MCF 10A (cell line): ENCODE results near the gene WDR59. TPM values are rescaled to one million over a fixed set of nuclear protein-coding genes. Genes with fewer than 3 reads are reported as not detected.

Experiments
- BruUV-seq: library from RNA; stranded (reverse); fragments of 400-500 nt; replicated peaks from 2 replicates; lab custom pipeline; 2021; lab: Mats Ljungman, UMichigan
- CTCF ChIA-PET: fragments of 300-600 bp; sonication (Branson Sonifier 250); formaldehyde crosslinking; extraction: SDS; loops from one replicate; lab custom pipeline; 2021; ENCODE audit warnings: antibody characterized with exemption, inconsistent platforms; lab: Yijun Ruan, JAX
- POLR2A ChIA-PET: fragments of 300-600, 350-650 bp; sonication (Branson Sonifier 250); formaldehyde crosslinking; extraction: SDS; loops from one replicate; lab custom pipeline; 2020; ENCODE audit warnings: antibody characterized with exemption, inconsistent platforms; lab: Yijun Ruan, JAX
- DNase-seq: peaks from one replicate; pipeline ENCODE4 v3.0.0-alpha.2; 2018; ENCODE audit not compliant: unreplicated experiment
- H3K27ac Mint-ChIP-seq: one replicate; pipeline ENCODE4 v1.8.0; 2022; ENCODE audit warnings: mild to moderate bottlenecking, low read depth, mixed read lengths; ENCODE audit not compliant: unreplicated experiment
- H3K27me3 Mint-ChIP-seq: one replicate; pipeline ENCODE4 v1.8.0; 2022; ENCODE audit warnings: mixed read lengths; ENCODE audit not compliant: insufficient read depth, unreplicated experiment
- H3K36me3 Mint-ChIP-seq: one replicate; pipeline ENCODE4 v1.8.0; 2022; ENCODE audit warnings: mild to moderate bottlenecking, moderate library complexity, mixed read lengths; ENCODE audit not compliant: insufficient read depth, unreplicated experiment
- H3K4me1 Mint-ChIP-seq: one replicate; pipeline ENCODE4 v1.8.0; 2022; ENCODE audit warnings: mixed read lengths; ENCODE audit not compliant: insufficient read depth, unreplicated experiment
- H3K4me3 Mint-ChIP-seq: one replicate; pipeline ENCODE4 v1.8.0; 2022; ENCODE audit warnings: mild to moderate bottlenecking, moderate library complexity, mixed read lengths; ENCODE audit not compliant: unreplicated experiment
- H3K9me3 Mint-ChIP-seq: one replicate; pipeline ENCODE4 v1.8.0; 2022; ENCODE audit warnings: mixed read lengths; ENCODE audit not compliant: unreplicated experiment
- intact Hi-C: fragments of 100-400 bp; cut with micrococcal nuclease; formaldehyde crosslinking; loops from 2 replicates; pipeline ENCODE4 v1.14.1; 2022
- total RNA-seq: library from RNA; stranded (reverse); gene quantifications from 2 replicates; pipeline ENCODE4 v1.2.3, GENCODE V29; 2022
- TF ChIP-seq, protein P1 (sequence below): fragments of 200-600 bp; IDR thresholded peaks from one replicate; pipeline ENCODE4 v1.8.0; 2022; ENCODE audit warnings: antibody characterized with exemption, mild to moderate bottlenecking; ENCODE audit not compliant: unreplicated experiment

The WDR59 gene
- total RNA-seq, 1 experiment from 2014 or later, result 56.1 TPM

DNA sequence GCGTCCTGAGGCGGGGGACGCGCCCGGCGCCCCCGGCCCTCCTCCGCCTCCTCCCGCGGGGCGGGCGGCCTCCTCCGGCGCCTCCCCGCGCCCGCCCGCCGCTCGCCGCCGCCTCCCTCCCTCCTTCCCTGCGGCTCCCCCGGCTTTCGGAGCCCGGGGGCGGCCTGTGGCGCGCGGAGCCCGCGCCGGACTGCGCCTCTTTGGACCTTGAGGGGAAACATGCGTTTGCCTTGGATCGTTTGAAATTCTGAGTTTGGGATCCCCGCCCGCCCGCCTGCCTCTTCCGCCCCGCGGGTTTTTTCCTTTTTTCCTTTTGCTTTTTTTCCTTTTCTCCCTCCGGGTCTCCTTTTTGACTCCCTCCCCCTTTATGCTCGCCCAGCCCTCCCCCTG, 14.3 kb upstream of the WDR59 start:
- DNase-seq, result no peak
- intact Hi-C loops, result loop anchor here (5.0 kb wide), 1 partner anchor 203 kb away; no protein-coding TSS in a partner anchor
- H3K4me1 Mint-ChIP-seq, result peaks cover 19% of the 10 kb centered on the region
- H3K27me3 Mint-ChIP-seq, result no peaks in the 10 kb centered on the region
- ChIA-PET CTCF (interaction anchor here (0.7 to 9.3 kb wide), 7 partner anchors 11 to 117 kb away, joined by 3 to 199 read pairs (median 9); no protein-coding TSS in a partner anchor), POLR2A (interaction anchor here (2.4 to 3.1 kb wide), 2 partner anchors 13 to 111 kb away, joined by 18 to 71 read pairs; no protein-coding TSS in a partner anchor)
- H3K4me3 Mint-ChIP-seq, result peak overlapping the region; percentile 73
- no peak overlapping the region for H3K27ac Mint-ChIP-seq
- no peaks in the 10 kb centered on the region for H3K9me3 Mint-ChIP-seq
- no peaks in the 10 kb centered on the region for H3K36me3 Mint-ChIP-seq
- TF ChIP-seq, protein P1, sequence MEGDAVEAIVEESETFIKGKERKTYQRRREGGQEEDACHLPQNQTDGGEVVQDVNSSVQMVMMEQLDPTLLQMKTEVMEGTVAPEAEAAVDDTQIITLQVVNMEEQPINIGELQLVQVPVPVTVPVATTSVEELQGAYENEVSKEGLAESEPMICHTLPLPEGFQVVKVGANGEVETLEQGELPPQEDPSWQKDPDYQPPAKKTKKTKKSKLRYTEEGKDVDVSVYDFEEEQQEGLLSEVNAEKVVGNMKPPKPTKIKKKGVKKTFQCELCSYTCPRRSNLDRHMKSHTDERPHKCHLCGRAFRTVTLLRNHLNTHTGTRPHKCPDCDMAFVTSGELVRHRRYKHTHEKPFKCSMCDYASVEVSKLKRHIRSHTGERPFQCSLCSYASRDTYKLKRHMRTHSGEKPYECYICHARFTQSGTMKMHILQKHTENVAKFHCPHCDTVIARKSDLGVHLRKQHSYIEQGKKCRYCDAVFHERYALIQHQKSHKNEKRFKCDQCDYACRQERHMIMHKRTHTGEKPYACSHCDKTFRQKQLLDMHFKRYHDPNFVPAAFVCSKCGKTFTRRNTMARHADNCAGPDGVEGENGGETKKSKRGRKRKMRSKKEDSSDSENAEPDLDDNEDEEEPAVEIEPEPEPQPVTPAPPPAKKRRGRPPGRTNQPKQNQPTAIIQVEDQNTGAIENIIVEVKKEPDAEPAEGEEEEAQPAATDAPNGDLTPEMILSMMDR, result no peak
- BruUV-seq, result no TSS peak

DNA sequence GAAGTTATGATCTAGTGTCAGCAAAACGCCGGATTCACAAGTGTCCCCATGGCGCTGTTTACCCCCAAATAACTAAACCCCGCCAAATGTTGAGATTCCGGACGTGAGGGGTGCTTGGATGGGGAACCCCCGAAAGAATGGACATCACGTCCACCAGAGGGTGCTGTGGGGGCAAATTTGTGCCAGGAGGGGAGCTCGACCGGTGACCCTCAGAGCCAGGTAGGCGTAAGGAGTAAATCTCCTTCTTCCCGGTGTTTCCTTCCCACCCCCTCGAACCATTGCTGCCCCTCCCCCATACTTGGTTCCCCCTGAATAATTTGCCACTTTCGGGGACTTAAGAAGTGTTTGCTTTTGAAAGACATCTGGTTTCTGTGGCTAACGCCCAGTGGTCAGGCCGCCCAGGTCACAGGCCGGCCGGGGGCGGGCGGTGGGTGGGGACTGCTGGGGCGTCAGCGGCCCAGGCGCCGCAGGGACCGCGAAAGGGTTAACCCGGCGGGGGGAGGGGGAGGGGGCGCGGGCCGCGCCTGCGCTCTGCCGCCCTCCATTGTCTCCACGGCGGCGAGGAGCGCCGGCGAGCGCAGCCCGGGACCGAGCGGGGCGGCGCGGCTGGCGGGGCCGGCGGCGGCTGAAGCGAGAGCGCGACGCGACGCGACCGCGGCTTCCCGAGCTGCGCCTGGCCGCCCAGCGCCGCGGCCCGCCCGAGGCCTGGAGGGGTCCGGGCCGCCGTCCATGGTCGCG, 13.7 kb upstream of the WDR59 start, which contains the start of gene ZNRF1:
ZNRF1 (plus strand) TSS at position 544 of the 738 bp plus-strand sequence. CDS start 648 bp downstream, outside the sequence.
- H3K9me3 Mint-ChIP-seq, result no peaks in the 10 kb centered on the region
- no peak within 1 kb of the TSS for H3K27ac Mint-ChIP-seq
- intact Hi-C loops, result loop anchor here (1.0 to 5.0 kb wide), 2 partner anchors 113 to 204 kb away; no protein-coding TSS in a partner anchor
- TF ChIP-seq, protein P1, result peak; percentile 84
- ChIA-PET POLR2A (interaction anchor here (0.7 to 3.1 kb wide), 12 partner anchors 9 to 392 kb away, joined by 3 to 71 read pairs (median 4); partner anchors contain the start of genes GLG1, LDHD and WDR59), CTCF (interaction anchor here (0.6 to 9.3 kb wide), 21 partner anchors 10 to 1761 kb away, joined by 3 to 199 read pairs (median 5); partner anchors contain the start of gene WDR59)
- H3K4me1 Mint-ChIP-seq, result peaks cover 19% of the 10 kb centered on the region
- no peaks in the 10 kb centered on the region for H3K36me3 Mint-ChIP-seq
- BruUV-seq, result no TSS peak
- peak; percentile 84 for DNase-seq
- peak within 1 kb of the TSS; percentile 73 for H3K4me3 Mint-ChIP-seq
- H3K27me3 Mint-ChIP-seq, result no peaks in the 10 kb centered on the region

DNA sequence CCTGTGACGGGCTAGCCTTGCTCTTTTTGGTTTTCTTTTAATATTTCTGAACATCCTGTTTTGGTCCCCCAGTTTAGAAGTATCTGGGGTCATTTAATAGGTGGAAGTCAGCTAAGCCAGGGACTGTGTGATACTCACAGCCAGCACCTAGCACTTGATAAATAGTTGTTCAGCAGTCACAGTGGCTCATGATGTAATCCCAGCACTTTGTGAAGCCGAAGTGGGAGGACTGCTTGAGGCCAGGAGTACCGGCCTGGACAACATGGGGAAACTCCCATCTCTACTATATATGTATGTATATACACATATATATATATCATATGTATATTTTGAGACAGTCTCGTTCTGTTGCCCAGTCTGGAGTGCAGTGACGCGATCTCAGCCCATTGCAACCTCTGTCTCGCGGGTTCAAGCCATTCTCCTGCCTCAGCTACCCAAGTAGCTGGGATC, 12.1 kb upstream of the WDR59 start:
- H3K36me3 Mint-ChIP-seq, result no peaks in the 10 kb centered on the region
- no peak overlapping the region for H3K27ac Mint-ChIP-seq
- TF ChIP-seq, protein P1, result no peak
- ChIA-PET CTCF (interaction anchor here (0.6 to 9.3 kb wide), 8 partner anchors 9 to 169 kb away, joined by 3 to 199 read pairs (median 6); partner anchors contain the start of gene WDR59), POLR2A (interaction anchor here (0.7 to 1.7 kb wide), 2 partner anchors 14 to 114 kb away, joined by 3 to 4 read pairs; no protein-coding TSS in a partner anchor)
- no TSS peak for BruUV-seq
- no peak for DNase-seq
- H3K4me1 Mint-ChIP-seq, result peaks cover 19% of the 10 kb centered on the region
- intact Hi-C loops, result loop anchor here (5.0 kb wide), 1 partner anchor 205 kb away; no protein-coding TSS in a partner anchor
- no peaks in the 10 kb centered on the region for H3K27me3 Mint-ChIP-seq
- H3K4me3 Mint-ChIP-seq, result no peak overlapping the region
- H3K9me3 Mint-ChIP-seq, result no peaks in the 10 kb centered on the region
